HCT116 (cell line): ENCODE results near the gene SAG. TPM values are rescaled to one million over a fixed set of nuclear protein-coding genes. Genes with fewer than 3 reads are reported as not detected.
A peak's percentile ranks its signal among the peaks of the same experiment; 100 is the strongest.

Source experiments
- ATAC-seq: fragments of 200-7000 bp; cut with Tn5 transposase; 2 replicates; pipeline ENCODE4 v1.9.1; 2020; ENCODE audit warnings: mild to moderate bottlenecking, moderate library complexity
- BruUV-seq: library from RNA; stranded (reverse); fragments of 400-500 nt; replicated peaks from 2 replicates; lab custom pipeline; 2021; lab: Mats Ljungman, UMichigan
- CTCF ChIA-PET: fragments of 300-600 bp; sonication (Branson Sonifier 250); formaldehyde crosslinking; loops from one replicate; lab custom pipeline; 2021; ENCODE audit warnings: antibody characterized with exemption; lab: Charles Lee
- POLR2A ChIA-PET: fragments of 300-600, 350-600 bp; sonication (Branson Sonifier 250); formaldehyde crosslinking; loops from one replicate; lab custom pipeline; 2021; ENCODE audit warnings: antibody characterized with exemption; lab: Charles Lee
- RAD21 ChIA-PET, 2 experiments: fragments of 300-600 bp; sonication (Branson Sonifier 250); formaldehyde crosslinking; loops; one replicate each; lab custom pipeline; 2023; ENCODE audit warnings: low total read pairs in 2 of 2; ENCODE audit not compliant: uncharacterized antibody in 2 of 2, unreplicated experiment in 2 of 2, low non-redundant PET in 1 of 2; lab: Charles Lee
- DNase-seq: peaks from one replicate; pipeline ENCODE4 v3.0.0-alpha.2; 2010; ENCODE audit warnings: low read depth, low spot score
- H2AFZ ChIP-seq: fragments of 200-600 bp; shearing (Covaris generic), sonication (generic); 2 replicates; pipeline ENCODE4 v1.6.1; 2017; ENCODE audit warnings: low read depth, mixed run types, mixed read lengths, antibody characterized with exemption, low read length; ENCODE audit not compliant: poor library complexity, severe bottlenecking
- H3K27ac ChIP-seq: 2 replicates; pipeline ENCODE4 v1.5.1; 2012; ENCODE audit warnings: low read depth, low read length
- H3K27me3 ChIP-seq: fragments of 200-600 bp; sonication (generic); 2 replicates; pipeline ENCODE4 v1.6.1; 2016; ENCODE audit warnings: mixed run types, low read length, mixed read lengths; ENCODE audit not compliant: insufficient read depth
- H3K36me3 ChIP-seq, 2 experiments: fragments of 200-500 bp in 1 of 2; fragments of 200-600 bp in 1 of 2; sonication (Bioruptor generic) in 1 of 2; sonication (generic) in 1 of 2; 2 replicates each; pipeline versions ENCODE4 v1.5.1 to v1.6.1; 2014 to 2016; ENCODE audit warnings: low read length in 2 of 2, inconsistent platforms in 1 of 2, mixed read lengths in 1 of 2, mixed run types in 1 of 2; ENCODE audit not compliant: insufficient read depth in 2 of 2, control insufficient read depth in 1 of 2
- H3K4me1 ChIP-seq, 2 experiments: fragments of 200-600 bp in 1 of 2; sonication (generic) in 1 of 2; 2 replicates each; pipeline versions ENCODE4 v1.5.1 to v1.6.1; 2012 to 2017; ENCODE audit warnings: low read length in 2 of 2, inconsistent platforms in 1 of 2, mild to moderate bottlenecking in 1 of 2, mixed read lengths in 1 of 2, mixed run types in 1 of 2, moderate library complexity in 1 of 2; ENCODE audit not compliant: insufficient read depth in 2 of 2, control insufficient read depth in 1 of 2
- H3K4me2 ChIP-seq: fragments of 200-600 bp; sonication (generic); 2 replicates; pipeline ENCODE4 v1.6.1; 2017; ENCODE audit warnings: mixed run types, low read length, mixed read lengths
- H3K4me3 ChIP-seq, 2 experiments: fragments of 200-600 bp in 1 of 2; sonication (generic) in 1 of 2; replicated peaks in 1 of 2; 2 replicates each; pipeline ENCODE4 v1.5.1; 2011 to 2016; ENCODE audit warnings: low read length in 2 of 2, control low read depth in 1 of 2, low read depth in 1 of 2, mild to moderate bottlenecking in 1 of 2, mixed read lengths in 1 of 2, mixed run types in 1 of 2
- H3K79me2 ChIP-seq: fragments of 200-600 bp; sonication (generic); 2 replicates; pipeline ENCODE4 v1.6.1; 2017; ENCODE audit warnings: mild to moderate bottlenecking, mixed run types, low read length, moderate library complexity, mixed read lengths; ENCODE audit not compliant: insufficient read depth
- H3K9ac ChIP-seq: fragments of 200-600 bp; sonication (generic); 2 replicates; pipeline ENCODE4 v1.6.1; 2016; ENCODE audit warnings: low read length, mixed read lengths
- H3K9me2 ChIP-seq: fragments of 200-600 bp; sonication (generic), shearing (Covaris generic); 2 replicates; pipeline ENCODE4 v1.6.1; 2017; ENCODE audit warnings: mixed run types, mild to moderate bottlenecking, moderate library complexity; ENCODE audit not compliant: insufficient read depth
- H3K9me3 ChIP-seq, 2 experiments: fragments of 200-500 bp in 1 of 2; fragments of 200-600 bp in 1 of 2; sonication (Bioruptor generic) in 1 of 2; sonication (generic) in 1 of 2; 2 replicates each; pipeline ENCODE4 v1.6.1; 2014 to 2017; ENCODE audit warnings: low read length in 2 of 2, mixed read lengths in 2 of 2, inconsistent platforms in 1 of 2, low read depth in 1 of 2, mild to moderate bottlenecking in 1 of 2, mixed run types in 1 of 2, moderate library complexity in 1 of 2; ENCODE audit not compliant: control insufficient read depth in 1 of 2, insufficient read depth in 1 of 2
- H4K20me1 ChIP-seq: fragments of 200-600 bp; sonication (generic), shearing (Covaris generic); 2 replicates; pipeline ENCODE4 v1.6.1; 2017; ENCODE audit warnings: mixed run types, mild to moderate bottlenecking, moderate library complexity; ENCODE audit not compliant: insufficient read depth
- CBX3 ChIP-seq: IDR thresholded peaks from 2 replicates; pipeline ENCODE4 v1.6.1; 2012; ENCODE audit warnings: low read depth
- EGR1 ChIP-seq: IDR thresholded peaks from 2 replicates; pipeline ENCODE4 v1.6.1; 2012; ENCODE audit warnings: low read depth
- EZH2phosphoT487 ChIP-seq: fragments of 200-600 bp; IDR thresholded peaks from 2 replicates; pipeline ENCODE4 v1.6.1; 2018; ENCODE audit warnings: antibody characterized with exemption, borderline replicate concordance
- FOSL1 ChIP-seq: IDR thresholded peaks from 2 replicates; pipeline ENCODE4 v1.6.1; 2012; ENCODE audit warnings: low read depth
- POLR2A ChIP-seq: IDR thresholded peaks from 2 replicates; pipeline ENCODE4 v1.7.0; 2011; ENCODE audit warnings: borderline replicate concordance; ENCODE audit not compliant: insufficient read depth, insufficient read length; ENCODE audit errors: extremely low read depth
- RAD21 ChIP-seq: IDR thresholded peaks from 2 replicates; pipeline ENCODE4 v1.6.1; 2012; ENCODE audit warnings: low read depth, mild to moderate bottlenecking
- SIN3A ChIP-seq: IDR thresholded peaks from 2 replicates; pipeline ENCODE4 v1.6.1; 2012; ENCODE audit warnings: low read depth
- YY1 ChIP-seq: IDR thresholded peaks from 2 replicates; pipeline ENCODE4 v1.6.1; 2011; ENCODE audit warnings: low read length, low read depth, moderate library complexity, mild to moderate bottlenecking; ENCODE audit not compliant: insufficient replicate concordance; ENCODE audit errors: extremely low read depth
- ZBTB33 ChIP-seq: IDR thresholded peaks from 2 replicates; pipeline ENCODE4 v1.6.1; 2011; ENCODE audit warnings: mild to moderate bottlenecking, low read length, moderate library complexity; ENCODE audit not compliant: insufficient replicate concordance; ENCODE audit errors: extremely low read depth
- ZFX ChIP-seq: fragments of 450-650 bp; IDR thresholded peaks from 2 replicates; pipeline ENCODE4 v1.6.1; 2017
- ZNF274 ChIP-seq: fragments of 200-500 bp; sonication (Bioruptor generic); IDR thresholded peaks from 2 replicates; pipeline ENCODE4 v1.6.1; 2014; ENCODE audit warnings: mild to moderate bottlenecking, low read depth, low read length, inconsistent platforms
- intact Hi-C: fragments of 100-400 bp; cut with micrococcal nuclease; formaldehyde crosslinking; loops from 2 replicates; pipeline ENCODE4 v1.10.0; 2022
- total RNA-seq: library from RNA; stranded (reverse); gene quantifications from one replicate; pipeline ENCODE4 v1.2.1, GENCODE V29; 2021; ENCODE audit not compliant: unreplicated experiment
- TF ChIP-seq, protein P1 (sequence below): IDR thresholded peaks from 2 replicates; pipeline ENCODE4 v1.6.1; 2012; ENCODE audit warnings: low read depth

SAG gene
- total RNA-seq, 1 experiment from 2014 or later: not detected

- Histone ChIP-seq H4K20me1 (no peaks in the 10 kb centered on the region), H3K9me2 (no peaks in the 10 kb centered on the region), H3K9me3 (no peaks in the 10 kb centered on the region), H3K9ac (no peak overlapping the region), H2AFZ (peak overlapping the region; percentile 18), H3K4me2 (peak overlapping the region; percentile 18; the same call in 1 of the 2 replicates), H3K27me3 (no peaks in the 10 kb centered on the region), H3K4me3 (no peak overlapping the region), H3K36me3 (no peaks in the 10 kb centered on the region), H3K27ac (no peak overlapping the region), H3K4me1 (peaks cover 0 to 12% of the 10 kb centered on the region in 2 experiments; a peak in 1 of 4 replicates), H3K79me2 (no peaks in the 10 kb centered on the region)
- intact Hi-C loops: no loop called here
- no peak for DNase-seq
- ChIA-PET RAD21 (no interaction called here), POLR2A (no interaction called here), CTCF (no interaction called here)
- no TSS peak for BruUV-seq
- TF ChIP-seq SIN3A (no peak), ZFX (0 out of 2 replicates have a peak, but pooled peaks have one; percentile 12)
- no peak for ATAC-seq
Measured at GRCh38 chr2:233329489-233330135, 22.0 kb downstream of the SAG start.

- ChIA-PET POLR2A (no interaction called here), RAD21 (no interaction called here), CTCF (interaction anchor here (1.1 kb wide), 1 partner anchor 22 kb away, joined by 3 read pairs; no protein-coding TSS in a partner anchor)
- H4K20me1 ChIP-seq: no peaks in the 10 kb centered on the region
- no peak overlapping the region for H3K4me2 ChIP-seq
- DNase-seq: no peak
- H3K9ac ChIP-seq: no peak overlapping the region
- H3K9me2 ChIP-seq: no peaks in the 10 kb centered on the region
- no peak overlapping the region for H2AFZ ChIP-seq
- H3K27ac ChIP-seq: no peak overlapping the region
- no peaks in the 10 kb centered on the region for H3K79me2 ChIP-seq
- H3K4me1 ChIP-seq: peaks cover 0 to 12% of the 10 kb centered on the region in 2 experiments; a peak in 1 of 4 replicates
- intact Hi-C loops: no loop called here
- no TSS peak for BruUV-seq
- no peaks in the 10 kb centered on the region for H3K27me3 ChIP-seq
- ATAC-seq: no peak
- no peaks in the 10 kb centered on the region for H3K36me3 ChIP-seq
- TF ChIP-seq EZH2phosphoT487: no peak
- no peak for TF ChIP-seq POLR2A
- TF ChIP-seq ZBTB33: no peak
- TF ChIP-seq, protein P1, sequence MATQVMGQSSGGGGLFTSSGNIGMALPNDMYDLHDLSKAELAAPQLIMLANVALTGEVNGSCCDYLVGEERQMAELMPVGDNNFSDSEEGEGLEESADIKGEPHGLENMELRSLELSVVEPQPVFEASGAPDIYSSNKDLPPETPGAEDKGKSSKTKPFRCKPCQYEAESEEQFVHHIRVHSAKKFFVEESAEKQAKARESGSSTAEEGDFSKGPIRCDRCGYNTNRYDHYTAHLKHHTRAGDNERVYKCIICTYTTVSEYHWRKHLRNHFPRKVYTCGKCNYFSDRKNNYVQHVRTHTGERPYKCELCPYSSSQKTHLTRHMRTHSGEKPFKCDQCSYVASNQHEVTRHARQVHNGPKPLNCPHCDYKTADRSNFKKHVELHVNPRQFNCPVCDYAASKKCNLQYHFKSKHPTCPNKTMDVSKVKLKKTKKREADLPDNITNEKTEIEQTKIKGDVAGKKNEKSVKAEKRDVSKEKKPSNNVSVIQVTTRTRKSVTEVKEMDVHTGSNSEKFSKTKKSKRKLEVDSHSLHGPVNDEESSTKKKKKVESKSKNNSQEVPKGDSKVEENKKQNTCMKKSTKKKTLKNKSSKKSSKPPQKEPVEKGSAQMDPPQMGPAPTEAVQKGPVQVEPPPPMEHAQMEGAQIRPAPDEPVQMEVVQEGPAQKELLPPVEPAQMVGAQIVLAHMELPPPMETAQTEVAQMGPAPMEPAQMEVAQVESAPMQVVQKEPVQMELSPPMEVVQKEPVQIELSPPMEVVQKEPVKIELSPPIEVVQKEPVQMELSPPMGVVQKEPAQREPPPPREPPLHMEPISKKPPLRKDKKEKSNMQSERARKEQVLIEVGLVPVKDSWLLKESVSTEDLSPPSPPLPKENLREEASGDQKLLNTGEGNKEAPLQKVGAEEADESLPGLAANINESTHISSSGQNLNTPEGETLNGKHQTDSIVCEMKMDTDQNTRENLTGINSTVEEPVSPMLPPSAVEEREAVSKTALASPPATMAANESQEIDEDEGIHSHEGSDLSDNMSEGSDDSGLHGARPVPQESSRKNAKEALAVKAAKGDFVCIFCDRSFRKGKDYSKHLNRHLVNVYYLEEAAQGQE: no peak
- TF ChIP-seq CBX3: no peak
- no peak for TF ChIP-seq FOSL1
- TF ChIP-seq EGR1: no peak
- no peak for TF ChIP-seq YY1
- no peak for TF ChIP-seq RAD21
- TF ChIP-seq ZNF274: no peak
- TF ChIP-seq SIN3A: no peak
- H3K4me3 ChIP-seq: no peak overlapping the region
- no peaks in the 10 kb centered on the region for H3K9me3 ChIP-seq
Measured at GRCh38 chr2:233331536-233331935, 23.9 kb downstream of the SAG start.
